ENCODE measurements around the gene ACVR2A.

The ACVR2A gene

GRCh38 chr2:147924647-147925046 lies 79.8 kb downstream of the ACVR2A start:
- DNase-seq (ENCODE audit: low read depth): no peak

GRCh38 chr2:147925886-147926285 lies 81.1 kb downstream of the ACVR2A start:
- DNase-seq (ENCODE audit: low read depth): no peak

GRCh38 chr2:147927053-147927588 lies 82.3 kb downstream of the ACVR2A start:
- DNase-seq (ENCODE audit: low read depth): no peak

- DNase-seq (ENCODE audit: low read depth): no peak
Measured at GRCh38 chr2:147933931-147934330, 89.1 kb downstream of the ACVR2A start.

GRCh38 chr2:147934881-147935620 lies 90.2 kb downstream of the ACVR2A start:
- no peak for DNase-seq (ENCODE audit: low read depth)

GRCh38 chr2:147937744-147938349 lies 93.0 kb downstream of the ACVR2A start:
- no peak for DNase-seq (ENCODE audit: low read depth)

GRCh38 chr2:147939313-147939712 lies 94.5 kb downstream of the ACVR2A start:
- no peak for DNase-seq (ENCODE audit: low read depth)

GRCh38 chr2:147945660-147946059 lies 100.8 kb downstream of the ACVR2A start:
- no peak for DNase-seq (ENCODE audit: low read depth)

- DNase-seq (ENCODE audit: low read depth): no peak
Measured at GRCh38 chr2:147952118-147952517, 107.3 kb downstream of the ACVR2A start.

- no peak for DNase-seq (ENCODE audit: low read depth)
Measured at GRCh38 chr2:147968571-147968970, 123.7 kb downstream of the ACVR2A start.

- no peak for DNase-seq (ENCODE audit: low read depth)
Measured at GRCh38 chr2:147976102-147976501, 131.3 kb downstream of the ACVR2A start.

GRCh38 chr2:147977679-147978078 lies 132.8 kb downstream of the ACVR2A start:
- DNase-seq (ENCODE audit: low read depth): no peak
